Adipose tissue (tissue), 3 donors: Measurements from ENCODE around the gene DRAP1. TPM values are rescaled to one million over a fixed set of nuclear protein-coding genes. Genes with fewer than 3 reads are reported as not detected.
"Not testable (repeated sequence)": the region's sequence is repeated elsewhere in the genome, so short reads cannot be mapped to it uniquely, and the experiment has no call there.

ENCODE experiments used
- H3K27ac ChIP-seq: one replicate; pipeline ENCODE4 v1.5.1; 2013; ENCODE audit warnings: low read depth, low read length
- WGBS, 3 donors: extraction: QIAGEN DNeasy Blood & Tissue Kit; methylation state at CpG; one replicate each; pipeline ENCODE4 v1.1.7; 2013; 5-methylcytosine and 5-hydroxymethylcytosine counted together
- polyA plus RNA-seq, 3 donors: library from polyadenylated mRNA; stranded (reverse); fragments of 200-250 nt; gene quantifications; one replicate each; pipeline ENCODE4 v1.2.3, GENCODE V29; 2013
- donor health status: healthy with polysubstance abuse.
- donor health status: Bipolar disorder and iron deficiency.
- donor health status: healthy.

DRAP1 gene
- polyA plus RNA-seq, 3 donors = 46.7 to 142 (median 107) TPM

DNA sequence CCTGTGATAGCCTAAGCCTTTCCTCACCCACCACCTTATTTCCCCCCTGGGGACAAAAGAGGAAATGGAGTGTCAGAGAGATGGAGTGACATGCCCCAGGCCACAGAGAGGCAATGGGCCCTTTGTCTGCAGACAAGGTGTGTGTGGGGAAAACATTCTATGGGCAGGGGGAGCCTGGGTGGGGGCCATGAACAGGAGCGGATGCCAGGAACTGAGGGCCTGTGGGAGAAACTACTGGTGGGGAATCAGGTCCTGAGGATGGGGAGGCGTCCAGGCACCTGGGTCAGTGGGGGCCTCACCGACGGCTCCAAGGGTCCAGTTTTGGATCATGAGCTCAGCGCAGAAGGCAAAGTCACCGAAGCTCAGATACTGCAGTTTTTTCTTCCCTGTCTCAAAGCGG lies 34.0 kb upstream of the DRAP1 start:
- H3K27ac ChIP-seq = no peak overlapping the region
- 91 to 95% (median 92%) methylated on average over 7 of the region's 7 CpGs for WGBS, 3 donors

DNA sequence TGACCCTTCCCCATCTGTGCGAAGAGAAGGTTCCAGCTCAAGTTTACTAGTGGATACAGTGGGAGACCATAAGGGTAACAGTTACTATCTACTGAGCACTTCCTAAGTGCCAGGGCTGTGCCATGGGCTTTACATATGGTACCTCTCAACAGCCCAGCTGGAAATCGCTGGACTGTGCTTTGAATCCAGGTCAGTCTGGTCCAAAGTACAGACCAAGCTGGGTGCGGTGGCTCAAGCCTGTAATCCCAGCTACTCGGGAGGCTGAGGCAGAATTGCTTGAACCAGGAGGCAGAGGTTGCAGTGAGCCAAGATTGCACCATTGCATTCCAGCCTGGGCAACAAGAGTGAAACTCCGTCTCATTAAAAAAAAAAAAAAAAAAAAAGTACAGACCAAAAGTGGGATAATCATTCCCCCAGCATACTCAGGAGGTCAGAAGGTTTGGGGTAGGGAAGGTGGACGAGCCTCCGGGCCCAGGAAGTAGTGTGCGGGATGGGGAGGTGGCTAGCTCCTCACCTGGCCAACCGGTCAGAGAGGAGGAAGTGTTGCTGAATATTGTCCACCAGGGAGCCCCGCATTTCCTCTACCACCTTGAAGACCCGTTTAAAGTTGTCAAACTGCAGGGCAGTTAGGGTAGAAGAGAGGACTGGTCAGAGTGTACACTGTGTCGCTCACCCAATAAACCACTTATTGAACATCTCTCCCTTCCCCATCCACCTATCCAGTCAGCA lies 33.3 kb upstream of the DRAP1 start:
- no peak overlapping the region for H3K27ac ChIP-seq
- 85 to 92% (median 88%) methylated on average over 12 of the region's 12 CpGs for WGBS, 3 donors

DNA sequence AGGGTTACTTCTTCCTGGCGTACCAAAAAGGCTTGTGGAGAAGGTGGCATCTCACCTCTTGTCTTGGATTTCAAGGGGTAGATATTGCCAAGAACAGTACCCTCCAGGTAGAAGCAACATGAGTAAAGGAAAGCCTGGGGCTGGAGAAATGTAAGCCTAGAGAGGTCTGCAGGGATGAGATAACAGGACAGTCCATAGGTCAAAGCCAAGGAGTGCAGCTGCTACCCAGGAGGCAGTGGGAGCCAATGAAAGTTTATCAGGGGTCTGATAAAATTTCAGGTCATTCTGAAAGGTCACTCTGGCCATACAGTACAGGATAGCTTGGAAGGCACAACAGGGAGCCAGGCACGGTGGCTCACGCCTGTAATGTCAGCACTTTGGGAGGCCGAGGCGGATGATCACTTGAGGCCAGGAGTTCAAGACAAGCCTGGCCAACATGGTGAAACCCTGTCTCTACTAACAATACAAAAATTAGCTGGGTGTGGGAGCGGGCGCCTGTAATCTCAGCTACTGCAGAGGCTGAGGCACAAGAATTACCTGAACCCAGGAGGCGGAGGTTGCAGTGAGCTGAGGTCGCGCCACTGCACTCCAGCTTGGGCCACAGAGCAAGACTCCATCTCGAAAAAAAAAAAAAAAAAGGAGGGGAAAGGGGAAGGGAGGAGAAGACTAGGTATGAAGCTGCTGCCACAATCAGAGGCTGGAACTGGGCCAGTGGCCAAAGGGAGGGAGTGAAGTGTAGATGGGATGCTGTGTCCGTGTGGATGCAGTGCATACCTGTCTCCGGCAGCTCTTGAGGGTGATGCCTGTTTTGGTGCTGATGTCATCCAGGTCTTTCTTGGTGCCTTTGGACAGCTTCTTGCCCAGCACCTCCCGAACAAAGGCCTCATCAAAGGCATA lies 32.2 kb upstream of the DRAP1 start:
- 81 to 84% (median 83%) methylated on average over 14 of the region's 14 CpGs for WGBS, 3 donors
- H3K27ac ChIP-seq = no peak overlapping the region

DNA sequence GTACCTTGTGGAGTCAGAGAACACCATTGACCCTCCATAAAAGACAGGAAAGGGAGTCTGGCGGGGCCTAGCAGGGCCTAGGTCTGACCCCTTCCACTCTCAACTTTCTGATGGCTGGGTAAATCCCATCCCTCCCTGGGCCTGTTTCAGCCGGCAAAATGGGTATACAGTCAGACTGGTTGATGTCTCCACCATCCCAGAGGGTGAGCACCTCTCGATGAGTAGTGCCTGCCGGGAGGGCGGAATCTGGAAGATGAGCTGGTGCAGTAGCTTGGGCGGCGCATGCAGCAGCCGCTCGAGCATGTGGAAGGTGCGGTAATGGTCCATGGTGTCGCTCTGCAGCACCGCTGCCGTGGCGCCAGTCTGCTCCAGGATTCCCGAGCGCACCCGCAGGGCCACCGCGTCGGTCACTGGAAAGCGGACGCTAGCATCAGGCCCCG lies 31.5 kb upstream of the DRAP1 start:
- 2 to 5% (median 4%) methylated on average over 23 of the region's 23 CpGs for WGBS, 3 donors
- no peak overlapping the region for H3K27ac ChIP-seq

DNA sequence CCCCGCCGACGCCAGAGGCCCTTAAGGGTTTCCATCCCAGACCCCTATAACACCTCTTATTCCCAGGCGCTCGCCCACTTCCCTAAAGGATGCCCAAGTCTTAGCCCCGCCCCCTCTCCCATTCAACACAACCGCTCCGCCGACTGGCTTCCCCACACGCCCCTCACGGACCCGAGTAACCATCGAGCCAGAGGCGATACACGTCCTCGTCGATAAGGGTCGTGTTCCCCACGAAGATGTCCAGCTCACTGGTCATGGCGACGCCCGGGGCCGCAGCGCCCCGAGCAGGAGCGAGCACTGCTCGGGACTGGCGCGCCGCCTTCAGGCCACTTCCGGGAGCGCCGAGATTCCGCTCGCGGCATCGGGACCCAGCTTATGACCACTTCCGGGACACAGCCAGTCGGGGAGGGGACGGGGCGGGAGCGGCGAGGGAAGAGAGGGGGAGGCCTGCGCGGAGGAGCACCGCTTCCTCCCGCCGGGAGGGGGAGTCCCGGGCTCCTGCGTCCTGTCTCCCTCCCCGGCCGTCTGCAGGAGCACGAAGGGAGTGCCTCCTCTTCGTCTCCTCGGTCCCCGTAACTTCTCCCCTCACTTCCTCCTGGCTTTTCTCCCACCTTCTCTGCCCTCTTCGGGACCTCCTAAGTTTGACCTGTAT lies 30.9 kb upstream of the DRAP1 start, which contains the start of gene FIBP:
Gene FIBP (minus strand): TSS at position 309 of the 652 bp plus-strand sequence. CDS start 53 bp downstream, at position 256.
- WGBS, 3 donors = 0 to 1% (median 0%) methylated on average over 45 to 57 of the region's 57 CpGs
- H3K27ac ChIP-seq = peak within 1 kb of the TSS; percentile 55

DNA sequence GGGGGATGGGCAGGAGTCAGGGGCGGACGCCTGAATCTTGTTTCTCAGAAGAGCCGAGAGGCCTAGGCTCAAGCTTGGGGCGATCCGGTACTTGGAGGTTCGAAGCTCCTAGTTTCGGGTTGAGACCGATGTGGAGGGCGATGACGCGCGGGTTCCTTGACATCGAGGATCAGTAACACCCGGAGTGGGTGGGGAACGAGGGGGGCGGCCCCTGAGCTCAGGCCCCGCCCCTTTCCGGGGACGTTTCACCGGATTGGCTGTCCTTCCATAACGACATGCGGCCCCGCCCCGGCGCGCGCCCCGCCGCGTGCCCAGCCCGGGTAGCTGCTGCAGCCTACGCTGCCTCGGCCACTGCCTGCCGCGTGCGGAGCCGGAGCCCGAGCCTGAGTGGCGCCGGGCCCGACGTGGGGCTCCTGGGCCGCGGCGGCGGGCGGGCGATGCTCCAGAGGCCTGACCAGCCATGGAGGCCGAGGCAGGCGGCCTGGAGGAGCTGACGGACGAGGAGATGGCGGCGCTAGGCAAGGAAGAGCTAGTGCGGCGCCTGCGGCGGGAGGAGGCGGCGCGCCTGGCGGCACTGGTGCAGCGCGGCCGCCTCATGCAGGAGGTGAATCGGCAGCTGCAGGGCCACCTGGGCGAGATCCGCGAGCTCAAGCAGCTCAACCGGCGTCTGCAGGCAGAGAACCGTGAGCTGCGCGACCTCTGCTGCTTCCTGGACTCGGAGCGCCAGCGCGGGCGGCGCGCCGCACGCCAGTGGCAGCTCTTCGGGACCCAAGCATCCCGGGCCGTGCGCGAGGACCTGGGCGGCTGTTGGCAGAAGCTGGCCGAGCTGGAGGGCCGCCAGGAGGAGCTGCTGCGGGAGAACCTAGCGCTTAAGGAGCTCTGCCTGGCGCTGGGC lies 28.7 kb upstream of the DRAP1 start, which contains the start of gene CCDC85B:
Gene CCDC85B (plus strand): TSS at position 350 of the 895 bp plus-strand sequence. CDS start 111 bp downstream, at position 461.
- WGBS, 3 donors = 0 to 1% (median 0%) methylated on average over 91 to 94 of the region's 94 CpGs
- H3K27ac ChIP-seq = peak within 1 kb of the TSS; percentile 82

DNA sequence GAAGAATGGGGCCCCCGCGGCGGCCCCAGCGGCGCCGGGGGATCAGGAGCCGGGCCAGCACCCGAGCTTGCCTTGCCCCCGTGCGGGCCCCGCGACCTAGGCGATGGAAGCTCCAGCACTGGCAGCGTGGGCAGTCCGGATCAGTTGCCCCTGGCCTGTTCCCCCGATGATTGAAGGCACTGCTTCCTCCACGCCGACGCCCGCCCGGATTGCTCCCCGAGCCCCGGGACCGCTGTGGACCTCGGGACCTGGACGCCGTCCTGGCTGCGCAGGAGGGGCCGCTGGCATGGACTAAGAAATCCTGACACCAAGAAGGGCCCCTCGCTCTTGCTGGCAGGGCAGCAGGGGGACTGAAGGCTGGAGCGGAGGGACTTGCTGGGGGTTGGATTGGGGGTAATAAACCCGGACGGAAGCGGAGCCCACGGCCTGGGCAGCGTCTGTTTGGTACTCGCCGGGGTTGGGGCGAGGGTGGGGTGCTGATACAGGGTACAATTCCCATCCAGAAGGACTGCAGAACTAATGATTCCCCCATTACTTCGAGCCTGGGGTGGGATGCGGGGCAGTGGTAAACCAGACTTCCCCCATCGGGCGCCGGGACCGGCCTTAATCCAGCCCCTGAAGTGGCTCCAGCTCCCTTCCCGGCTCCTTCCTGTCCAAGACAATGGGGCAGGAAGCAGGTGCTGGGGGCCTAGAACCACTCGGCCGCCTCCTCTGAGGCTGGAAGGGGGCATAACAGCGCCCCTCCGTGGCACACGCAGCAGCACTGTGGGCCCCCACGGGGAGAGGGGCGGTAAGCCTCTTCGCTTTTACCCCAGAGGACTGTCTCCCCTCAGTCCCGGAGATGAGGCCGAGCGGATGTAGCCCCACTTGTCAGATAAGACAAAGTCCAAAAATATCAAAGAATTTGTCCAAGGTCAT lies 27.7 kb upstream of the DRAP1 start:
- WGBS, 3 donors = 4 to 15% (median 5%) methylated on average over 57 of the region's 57 CpGs
- no peak overlapping the region for H3K27ac ChIP-seq

DNA sequence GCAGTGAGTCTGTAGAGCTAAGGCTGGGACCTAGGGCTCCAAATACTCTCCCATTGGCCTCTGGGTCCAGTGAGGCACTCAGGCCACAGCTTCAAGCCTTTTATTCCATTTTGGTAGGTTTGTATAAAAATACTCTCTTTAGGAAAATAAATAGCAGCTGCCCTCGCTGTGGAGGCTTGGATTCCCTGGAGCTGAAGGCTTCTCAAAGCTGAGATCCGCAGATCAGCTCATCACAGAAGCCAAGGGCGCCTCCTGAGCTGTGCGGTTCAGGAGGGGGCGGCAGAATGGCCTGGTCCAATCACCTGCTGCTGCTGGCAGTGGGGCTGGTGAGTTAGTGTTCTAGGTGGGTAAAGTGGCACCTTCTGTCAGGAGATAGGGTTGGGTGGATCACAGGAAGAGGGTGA lies 27.1 kb upstream of the DRAP1 start:
- H3K27ac ChIP-seq = not testable (repeated sequence)
- WGBS, 3 donors = 60 to 79% (median 65%) methylated on average over 5 of the region's 5 CpGs

DNA sequence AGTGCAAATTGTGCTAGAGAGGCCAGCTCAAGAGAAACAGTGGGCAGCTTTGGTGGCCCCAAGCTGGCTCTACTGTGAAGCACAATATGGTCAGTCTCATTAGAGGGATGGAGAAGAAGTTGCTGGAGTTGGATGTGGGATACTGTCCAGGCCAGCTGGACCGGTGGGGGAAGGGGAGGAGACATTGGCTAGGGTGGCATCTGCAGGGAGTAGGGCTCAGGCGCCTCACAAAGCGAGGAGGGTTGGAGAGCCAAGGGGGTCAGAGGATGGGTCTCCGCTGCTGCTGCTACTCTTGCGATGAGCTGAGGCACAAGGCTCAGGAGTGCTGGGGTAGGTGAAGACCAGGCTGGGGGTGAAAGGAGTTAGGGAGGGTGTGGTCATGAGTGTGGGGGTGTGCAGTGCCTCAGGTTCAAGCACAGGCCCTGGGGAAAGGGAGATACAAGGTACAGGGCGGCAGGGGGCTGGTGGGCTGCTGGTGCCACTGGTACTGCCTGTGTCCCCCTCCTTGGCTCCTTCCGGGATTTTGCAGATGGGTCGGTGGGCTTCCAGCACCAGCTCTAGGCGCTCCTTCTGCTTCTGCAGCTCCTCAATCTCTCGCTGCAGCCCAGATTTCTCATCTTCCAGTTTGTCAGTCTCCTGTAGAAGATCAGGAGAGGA lies 26.4 kb upstream of the DRAP1 start:
- H3K27ac ChIP-seq = no peak overlapping the region
- WGBS, 3 donors = 67 to 78% (median 71%) methylated on average over 10 of the region's 10 CpGs

DNA sequence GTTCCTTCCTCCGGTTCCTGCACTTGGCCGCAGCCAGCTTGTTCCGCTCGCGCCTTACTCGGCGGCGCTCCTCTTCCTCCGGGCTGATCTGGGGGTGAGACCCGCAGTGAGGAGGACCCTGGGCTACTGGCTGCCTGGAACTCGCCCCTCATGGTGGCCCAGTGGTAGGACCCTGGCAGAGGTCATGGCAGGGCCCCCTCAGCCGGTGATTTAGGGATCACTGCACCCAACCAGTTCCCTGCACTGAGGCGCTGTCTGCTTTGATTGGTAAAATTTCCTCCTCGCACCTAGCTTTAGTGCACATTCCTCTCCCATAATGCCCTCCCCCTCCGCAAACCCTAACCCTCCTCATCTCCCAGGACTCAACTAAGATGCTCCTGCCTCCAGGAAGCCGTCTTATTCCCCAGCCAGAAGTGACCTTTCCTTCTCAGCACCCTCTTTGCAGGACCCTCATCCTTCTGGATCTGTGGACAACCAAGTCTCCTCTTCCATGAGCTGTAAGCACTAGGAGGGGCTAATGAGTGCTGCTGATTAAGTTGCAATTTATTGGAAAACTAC lies 25.1 kb upstream of the DRAP1 start:
- H3K27ac ChIP-seq = peak overlapping the region; percentile 81
- WGBS, 3 donors = 48 to 89% (median 52%) methylated on average over 16 of the region's 16 CpGs

DNA sequence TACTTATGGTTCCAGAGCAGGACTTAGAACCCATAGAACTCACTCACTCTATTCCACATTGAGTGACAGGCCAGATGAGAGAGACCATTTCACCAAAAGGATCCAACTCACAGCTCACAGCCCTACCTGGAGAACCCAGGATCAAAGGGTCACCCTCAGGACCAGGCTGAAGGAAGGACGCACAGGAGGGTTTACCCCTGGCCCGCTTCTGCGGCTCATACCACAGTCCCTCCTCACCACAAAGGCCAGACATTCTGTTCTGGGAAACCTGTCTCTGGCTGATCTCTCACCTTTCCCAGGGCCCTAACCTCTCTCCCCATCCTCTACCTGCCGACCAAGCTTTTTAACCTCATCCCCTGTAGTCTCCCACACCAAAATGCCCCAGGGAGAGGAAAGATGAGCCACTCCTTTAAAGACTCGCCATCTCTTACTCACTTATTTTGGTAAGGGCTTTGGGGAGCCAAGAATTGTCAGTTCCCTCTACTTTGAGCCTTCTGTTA lies 23.7 kb upstream of the DRAP1 start:
- 87 to 96% (median 92%) methylated on average over 5 of the region's 5 CpGs for WGBS, 3 donors
- H3K27ac ChIP-seq = no peak overlapping the region

DNA sequence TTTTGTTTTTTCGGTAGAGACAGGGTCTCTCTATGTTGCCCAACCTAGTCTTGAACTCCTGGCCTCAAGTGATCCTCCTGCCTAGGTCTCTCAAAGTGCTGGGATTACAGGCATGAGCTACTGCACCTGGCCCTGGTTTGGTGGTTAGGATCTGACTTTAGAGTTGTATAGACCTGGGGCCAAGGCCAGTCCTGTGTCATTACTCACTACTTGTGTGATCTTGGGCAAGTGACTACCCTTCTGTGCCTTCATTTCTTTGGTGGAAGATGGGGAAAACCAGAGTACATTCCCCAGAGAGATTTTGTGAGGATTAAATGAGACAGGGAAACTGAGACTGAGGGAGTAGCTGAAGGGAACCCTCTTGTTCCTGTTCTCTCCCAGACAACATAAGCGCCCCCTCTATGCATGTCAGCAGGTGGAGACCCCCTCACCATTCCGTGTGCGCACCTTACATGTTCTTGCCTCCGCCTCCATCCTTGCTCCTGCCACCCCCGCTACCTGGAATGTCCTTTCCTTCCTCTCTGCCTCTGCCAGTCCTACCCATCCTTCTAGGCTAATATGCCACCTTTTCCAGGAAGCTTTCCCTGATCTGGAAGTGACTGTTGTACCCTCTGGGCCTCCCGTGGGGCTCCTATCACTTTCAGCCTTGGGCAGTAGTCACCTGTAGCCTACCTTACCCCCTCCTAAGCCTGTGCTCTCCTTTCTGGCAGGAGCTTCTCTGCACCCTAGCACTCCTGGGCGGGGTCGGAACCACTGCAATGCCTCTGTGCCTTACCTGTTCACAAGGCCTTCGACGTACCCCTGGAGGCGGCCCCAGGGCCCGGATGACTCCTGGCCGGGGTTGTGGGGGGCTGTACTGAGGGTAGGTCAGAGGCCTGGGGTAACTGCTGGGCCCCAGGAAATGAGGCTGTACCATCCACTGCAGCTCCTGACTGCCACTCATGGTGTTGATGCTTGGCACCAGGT lies 22.9 kb upstream of the DRAP1 start:
- 87 to 94% (median 94%) methylated on average over 14 of the region's 14 CpGs for WGBS, 3 donors
- H3K27ac ChIP-seq = no peak overlapping the region

DNA sequence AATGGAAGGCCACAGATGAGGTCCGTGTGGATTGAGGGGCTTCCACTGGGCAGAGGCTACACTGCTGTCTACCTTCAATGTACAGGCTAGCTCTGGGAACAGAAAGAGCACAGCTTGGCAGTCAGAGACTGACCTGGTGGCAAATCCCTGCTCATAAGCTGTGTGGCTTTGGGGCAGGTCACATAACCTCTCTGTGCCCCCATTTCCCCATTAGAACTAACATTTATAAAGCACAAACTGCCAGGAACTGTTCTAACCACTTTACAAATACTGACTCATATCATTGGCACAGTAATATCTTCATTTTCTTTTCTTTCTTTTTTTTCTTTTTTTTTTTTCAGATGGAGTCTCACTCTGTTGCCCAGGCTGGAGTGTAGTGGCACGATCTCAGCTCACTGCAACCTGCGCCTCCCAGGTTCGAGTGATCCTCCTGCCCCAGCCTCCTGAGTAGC lies 22.2 kb upstream of the DRAP1 start:
- no peak overlapping the region for H3K27ac ChIP-seq
- WGBS, 3 donors = 86 to 94% (median 93%) methylated on average over 4 of the region's 4 CpGs

DNA sequence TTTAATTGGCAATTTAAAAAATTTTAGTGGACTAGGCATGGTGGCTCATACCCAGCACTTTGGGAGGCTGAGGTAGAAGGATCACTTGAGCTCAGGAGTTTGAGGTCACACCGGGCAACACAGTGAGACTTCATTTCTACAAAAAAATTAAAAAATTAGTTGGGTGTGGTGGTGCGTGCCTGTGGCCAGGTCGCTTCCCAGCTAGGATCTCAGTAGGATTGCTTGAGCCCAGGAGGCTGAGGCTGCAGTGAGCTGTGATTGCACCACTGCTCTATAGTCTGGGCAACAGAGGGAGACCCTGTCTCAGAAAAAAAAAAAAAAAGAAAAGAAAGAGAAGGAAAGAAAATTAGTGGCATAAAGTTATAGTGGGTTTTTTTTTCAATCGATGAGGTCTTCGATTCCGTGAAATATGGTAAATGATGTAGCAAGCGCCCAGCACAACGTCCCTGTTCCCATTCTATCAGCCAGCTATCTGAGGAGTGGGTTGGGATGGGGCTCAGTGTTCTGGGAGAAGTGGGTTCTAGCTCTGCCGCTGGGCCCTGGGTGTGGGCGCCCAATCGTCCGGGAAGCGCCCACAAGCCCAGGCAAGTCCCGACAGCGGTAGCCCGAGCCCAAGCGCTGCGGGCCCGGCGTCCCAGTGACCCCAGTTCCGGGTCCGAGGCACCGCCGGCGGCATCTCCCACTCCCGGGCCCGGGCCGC lies 20.4 kb upstream of the DRAP1 start:
- 25 to 41% (median 27%) methylated on average over 16 to 28 of the region's 28 CpGs for WGBS, 3 donors
- H3K27ac ChIP-seq = no peak overlapping the region
